Sigmoid colon (tissue), 7 donors: Measurements from ENCODE around the gene GSE1. TPM values are rescaled to one million over a fixed set of nuclear protein-coding genes. Genes with fewer than 3 reads are reported as not detected.

Experiments used
- DNase-seq: peaks from one replicate; pipeline ENCODE4 v3.0.0-alpha.2; 2019
- H3K27ac ChIP-seq, 4 donors: fragments of 200-600 bp; sonication (generic); one replicate each; pipeline ENCODE4 v1.5.1; 2016 to 2019; ENCODE audit warnings: mild to moderate bottlenecking in 1 of 4
- H3K27me3 ChIP-seq, 3 donors: fragments of 200-600 bp; sonication (generic); one replicate each; pipeline ENCODE4 v1.5.1; 2019; ENCODE audit warnings: mild to moderate bottlenecking in 1 of 3
- H3K36me3 ChIP-seq, 4 donors: fragments of 200-600 bp; sonication (generic); one replicate each; pipeline ENCODE4 v1.5.1; 2016 to 2019
- H3K4me1 ChIP-seq, 4 donors: fragments of 200-600 bp; sonication (generic); one replicate each; pipeline ENCODE4 v1.5.1; 2017 to 2019
- H3K4me3 ChIP-seq, 4 donors: fragments of 200-600 bp; sonication (generic); one replicate each; pipeline ENCODE4 v1.5.1; 2017 to 2019; ENCODE audit warnings: mild to moderate bottlenecking in 2 of 4, moderate library complexity in 1 of 4
- H3K9me3 ChIP-seq, 4 donors: fragments of 200-600 bp in 3 of 4; sonication (generic) in 3 of 4; one replicate each; pipeline versions ENCODE4 v1.5.1 to v1.6.1; 2013 to 2019
- CTCF ChIP-seq, 4 experiments: fragments of 450-650 bp in 3 of 4; fragments of 200-600 bp in 1 of 4; IDR thresholded peaks; one replicate each; pipeline ENCODE4 v1.5.1; 2016 to 2019; ENCODE audit warnings: antibody characterized with exemption in 4 of 4, mild to moderate bottlenecking in 3 of 4, moderate library complexity in 2 of 4
- EP300 ChIP-seq, 4 donors: sonication (generic); formaldehyde crosslinking; IDR thresholded peaks; one replicate each; pipeline ENCODE4 v1.6.1; 2017; ENCODE audit warnings: antibody characterized with exemption in 4 of 4
- POLR2A ChIP-seq, 2 donors: fragments of 450-650 bp; IDR thresholded peaks; one replicate each; pipeline ENCODE4 v1.6.1; 2016; ENCODE audit warnings: antibody characterized with exemption in 2 of 2, mild to moderate bottlenecking in 2 of 2, moderate library complexity in 2 of 2
- POLR2AphosphoS5 ChIP-seq, 4 donors: sonication (generic); formaldehyde crosslinking; IDR thresholded peaks; one replicate each; pipeline ENCODE4 v1.6.1; 2017; ENCODE audit warnings: antibody characterized with exemption in 4 of 4
- WGBS, 2 donors: extraction: QIAGEN DNeasy Blood & Tissue Kit; methylation state at CpG; one replicate each; pipeline ENCODE4 v1.1.7; 2013; 5-methylcytosine and 5-hydroxymethylcytosine counted together
- intact Hi-C: fragments of 100-400 bp; cut with DNase I; formaldehyde crosslinking; loops from one replicate; pipeline ENCODE4 v1.15.1; 2023
- polyA plus RNA-seq, 3 donors: library from polyadenylated mRNA; stranded (reverse); fragments of 200-250 nt; gene quantifications; one replicate each; pipeline ENCODE4 v1.2.3, GENCODE V29; 2013
- total RNA-seq, 4 donors: library from RNA; depleted of rRNA; stranded (reverse); fragments of >200 nt; gene quantifications; one replicate each; pipeline ENCODE4 v1.1.0, GENCODE V29; 2016
- donor health status: healthy with polysubstance abuse.
- donor health status: Bipolar disorder and iron deficiency.
- donor health status: healthy.

The GSE1 gene
- total and polyA plus RNA-seq, 7 donors = 12.0 to 76.7 (median 42.5) TPM

- Histone ChIP-seq H3K27me3 (no peaks in the 10 kb centered on the region), H3K4me1 (peaks cover 0 to 39% (median 35%) of the 10 kb centered on the region in 4 donors), H3K27ac (peak overlapping the region in 2 of 4 donors; percentile 65 to 75), H3K36me3 (no peaks in the 10 kb centered on the region), H3K4me3 (no peak overlapping the region), H3K9me3 (no peaks in the 10 kb centered on the region)
- WGBS, 2 donors = 81 to 91% methylated on average over 11 of the region's 11 CpGs
- TF ChIP-seq EP300 (IDR thresholded peaks at IDR 0.05) (no peak), POLR2AphosphoS5 (IDR thresholded peaks at IDR 0.05) (no peak), POLR2A (IDR thresholded peaks at IDR 0.05) (no peak), CTCF (IDR thresholded peaks at IDR 0.05) (no peak)
- no peak for DNase-seq
- intact Hi-C loops = no loop called here
Measured at GRCh38 chr16:85594978-85595661, 18.0 kb upstream of the GSE1 start.

- H3K36me3 ChIP-seq = no peaks in the 10 kb centered on the region
- TF ChIP-seq POLR2A (IDR thresholded peaks at IDR 0.05) = no peak
- DNase-seq = no peak
- no peaks in the 10 kb centered on the region for H3K9me3 ChIP-seq
- 86 to 94% methylated on average over 18 of the region's 18 CpGs for WGBS, 2 donors
- H3K4me3 ChIP-seq = no peak overlapping the region
- H3K4me1 ChIP-seq = peaks cover 0 to 48% (median 41%) of the 10 kb centered on the region in 4 donors
- H3K27ac ChIP-seq = no peak overlapping the region
- intact Hi-C loops = no loop called here
- H3K27me3 ChIP-seq = no peaks in the 10 kb centered on the region
Measured at GRCh38 chr16:85595812-85596502, 17.2 kb upstream of the GSE1 start.

- intact Hi-C loops = no loop called here
- H3K9me3 ChIP-seq = no peaks in the 10 kb centered on the region
- H3K27ac ChIP-seq = peak overlapping the region in 1 of 4 donors; percentile 25
- WGBS, 2 donors = 93% methylated on average over 8 of the region's 8 CpGs
- H3K36me3 ChIP-seq = no peaks in the 10 kb centered on the region
- no peaks in the 10 kb centered on the region for H3K27me3 ChIP-seq
- no peak for TF ChIP-seq POLR2A (IDR thresholded peaks at IDR 0.05)
- no peak for TF ChIP-seq CTCF (IDR thresholded peaks at IDR 0.05)
- TF ChIP-seq POLR2AphosphoS5 (IDR thresholded peaks at IDR 0.05) = no peak
- TF ChIP-seq EP300 (IDR thresholded peaks at IDR 0.05) = no peak
- DNase-seq = no peak
- no peak overlapping the region for H3K4me3 ChIP-seq
- peaks cover 0 to 50% (median 48%) of the 10 kb centered on the region in 4 donors for H3K4me1 ChIP-seq
Measured at GRCh38 chr16:85598141-85598540, 15.0 kb upstream of the GSE1 start.

GRCh38 chr16:85600078-85600477 lies 13.0 kb upstream of the GSE1 start:
- Histone ChIP-seq H3K4me3 (no peak overlapping the region), H3K9me3 (no peaks in the 10 kb centered on the region), H3K27ac (peak overlapping the region in 3 of 4 donors; percentile 82 to 85 (median 84)), H3K27me3 (no peaks in the 10 kb centered on the region), H3K4me1 (peaks cover 0 to 52% (median 45%) of the 10 kb centered on the region in 4 donors), H3K36me3 (no peaks in the 10 kb centered on the region)
- WGBS, 2 donors = 60 to 70% methylated on average over 10 of the region's 10 CpGs
- TF ChIP-seq EP300 (IDR thresholded peaks at IDR 0.05) = no peak
- no peak for TF ChIP-seq CTCF (IDR thresholded peaks at IDR 0.05)
- no peak for TF ChIP-seq POLR2AphosphoS5 (IDR thresholded peaks at IDR 0.05)
- TF ChIP-seq POLR2A (IDR thresholded peaks at IDR 0.05) = no peak
- intact Hi-C loops = no loop called here
- DNase-seq = no peak

- peaks cover 0 to 58% (median 52%) of the 10 kb centered on the region in 4 donors for H3K4me1 ChIP-seq
- peak overlapping the region in 3 of 4 donors; percentile 82 to 85 (median 84) for H3K27ac ChIP-seq
- WGBS, 2 donors = 83 to 88% methylated on average over 15 of the region's 15 CpGs
- TF ChIP-seq POLR2A (IDR thresholded peaks at IDR 0.05) (no peak), EP300 (IDR thresholded peaks at IDR 0.05) (no peak), POLR2AphosphoS5 (IDR thresholded peaks at IDR 0.05) (no peak), CTCF (IDR thresholded peaks at IDR 0.05) (no peak)
- intact Hi-C loops = no loop called here
- no peak for DNase-seq
- H3K9me3 ChIP-seq = no peaks in the 10 kb centered on the region
- no peaks in the 10 kb centered on the region for H3K27me3 ChIP-seq
- H3K4me3 ChIP-seq = no peak overlapping the region
- H3K36me3 ChIP-seq = no peaks in the 10 kb centered on the region
Measured at GRCh38 chr16:85600530-85601271, 12.4 kb upstream of the GSE1 start.
